AG04450 (cell line): ENCODE data around the gene NF1. TPM values are rescaled to one million over a fixed set of nuclear protein-coding genes. Genes with fewer than 3 reads are reported as not detected.

Experiments
- CTCF ChIA-PET: fragments of 300-600, 350-600 bp; formaldehyde crosslinking; extraction: SDS; loops from one replicate; lab custom pipeline; 2022; ENCODE audit warnings: antibody characterized with exemption, inconsistent platforms; lab: Charles Lee
- POLR2A ChIA-PET: fragments of 350-600 bp; formaldehyde crosslinking; extraction: SDS; loops from one replicate; lab custom pipeline; 2021; ENCODE audit warnings: antibody characterized with exemption, inconsistent platforms; lab: Yijun Ruan, JAX
- DNase-seq: peaks from one replicate; pipeline ENCODE4 v3.0.0-alpha.2; 2011; ENCODE audit warnings: low read depth, low spot score
- H3K27ac ChIP-seq: one replicate; pipeline ENCODE4 v1.5.1; 2012; ENCODE audit warnings: low read depth, low read length, control low read depth
- H3K27me3 ChIP-seq: one replicate; pipeline ENCODE4 v1.6.0; 2012; ENCODE audit warnings: low read length; ENCODE audit not compliant: control insufficient read depth, insufficient read depth
- H3K4me3 ChIP-seq: 2 replicates; pipeline ENCODE4 v1.5.1; 2011; ENCODE audit warnings: mild to moderate bottlenecking, low read depth, low read length, control low read depth
- H3K9me3 ChIP-seq: 2 replicates; pipeline ENCODE4 v1.5.1; 2012; ENCODE audit warnings: low read length; ENCODE audit not compliant: control insufficient read depth, insufficient read depth
- CTCF ChIP-seq: IDR thresholded peaks from 2 replicates; pipeline ENCODE4 v1.5.1; 2011; ENCODE audit warnings: low read depth, low read length, control low read depth, inconsistent platforms
- polyA plus RNA-seq: library from polyadenylated mRNA; depleted of rRNA; stranded (reverse); fragments of >200 nt; gene quantifications from 2 replicates; pipeline ENCODE4 v1.2.3, GENCODE V29; 2011

The NF1 gene
- polyA plus RNA-seq, 1 experiment: 60.5 TPM

GRCh38 chr17:31385428-31386285 is 290.9 kb downstream of the NF1 start:
- DNase-seq: no peak
- CTCF ChIA-PET: no interaction called here
- no peak for TF ChIP-seq CTCF
- Histone ChIP-seq H3K4me3 (no peak overlapping the region), H3K27me3 (peaks cover 8% of the 10 kb centered on the region), H3K27ac (no peak overlapping the region), H3K9me3 (no peaks in the 10 kb centered on the region)
- POLR2A ChIA-PET: no interaction called here

- TF ChIP-seq CTCF: no peak
- no peak for DNase-seq
- Histone ChIP-seq H3K27ac (no peak overlapping the region), H3K9me3 (no peaks in the 10 kb centered on the region), H3K27me3 (peaks cover 12% of the 10 kb centered on the region), H3K4me3 (no peak overlapping the region)
- CTCF ChIA-PET: no interaction called here
- POLR2A ChIA-PET: no interaction called here
Observed at GRCh38 chr17:31386542-31387075, 291.8 kb downstream of the NF1 start.

GRCh38 chr17:31387438-31387837 is 292.7 kb downstream of the NF1 start:
- CTCF ChIA-PET: no interaction called here
- Histone ChIP-seq H3K9me3 (no peaks in the 10 kb centered on the region), H3K27ac (no peak overlapping the region), H3K27me3 (peaks cover 17% of the 10 kb centered on the region), H3K4me3 (no peak overlapping the region)
- no peak for TF ChIP-seq CTCF
- POLR2A ChIA-PET: no interaction called here
- no peak for DNase-seq

GRCh38 chr17:31388351-31388750 is 293.6 kb downstream of the NF1 start:
- H3K27ac ChIP-seq: no peak overlapping the region
- TF ChIP-seq CTCF: no peak
- CTCF ChIA-PET: interaction anchor here (1.0 to 1.4 kb wide), 2 partner anchors 134 to 137 kb away, joined by 4 to 5 read pairs; no protein-coding TSS in a partner anchor
- DNase-seq: no peak
- H3K4me3 ChIP-seq: no peak overlapping the region
- POLR2A ChIA-PET: no interaction called here
- no peaks in the 10 kb centered on the region for H3K9me3 ChIP-seq
- H3K27me3 ChIP-seq: peaks cover 26% of the 10 kb centered on the region
